ENCODE results near the gene FUT4. TPM values are rescaled to one million over a fixed set of nuclear protein-coding genes. Genes with fewer than 3 reads are reported as not detected.

The FUT4 gene
- total and polyA plus RNA-seq, 8 donors: 0.58 to 19.7 (median 4.5) TPM

DNA sequence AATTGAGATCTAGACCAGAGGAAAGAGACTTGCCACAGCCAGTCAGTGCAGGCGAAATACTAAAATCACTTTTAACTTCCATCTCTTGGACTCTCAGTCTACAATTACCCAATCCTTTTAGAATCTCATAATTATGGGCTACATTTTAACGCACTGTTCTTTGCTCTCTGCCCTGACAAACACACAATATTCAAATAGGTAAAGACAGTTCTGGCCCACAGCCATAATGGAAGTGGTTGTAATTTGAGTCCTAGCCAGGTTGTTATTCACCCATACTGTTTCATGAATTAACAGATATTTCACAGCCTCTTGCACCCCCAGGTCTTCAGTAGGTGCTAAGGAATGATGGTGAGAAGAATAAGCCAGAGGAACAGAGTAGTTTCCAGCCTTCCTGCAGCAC is 30.6 kb upstream of the FUT4 start:
- TF ChIP-seq EP300 (IDR thresholded peaks at IDR 0.05) (no peak), POLR2AphosphoS5 (IDR thresholded peaks at IDR 0.05) (no peak), CTCF (IDR thresholded peaks at IDR 0.05) (no peak), POLR2A (IDR thresholded peaks at IDR 0.05) (no peak)
- H3K27me3 ChIP-seq: peaks cover 0 to 6% (median 4%) of the 10 kb centered on the region in 3 donors
- intact Hi-C loops (cut with DNase I; ENCODE audit: low total_unique reads): no loop called here
- H3K9me3 ChIP-seq: no peaks in the 10 kb centered on the region
- H3K4me3 ChIP-seq: peak overlapping the region in 3 of 4 donors; percentile 58 to 75 (median 67)
- DNase-seq: peak in 1 of 2 donors; percentile 53
- WGBS, 5 donors: 24 to 37% (median 26%) methylated on average over 2 of the region's 2 CpGs
- H3K36me3 ChIP-seq: no peaks in the 10 kb centered on the region
- peaks cover 6 to 19% (median 15%) of the 10 kb centered on the region in 4 donors for H3K4me1 ChIP-seq
- no peak overlapping the region for H3K27ac ChIP-seq

GRCh38 chr11:94515398-94515797 is 28.3 kb upstream of the FUT4 start:
- TF ChIP-seq POLR2A (IDR thresholded peaks at IDR 0.05) (no peak), CTCF (IDR thresholded peaks at IDR 0.05) (no peak), EP300 (IDR thresholded peaks at IDR 0.05) (no peak), POLR2AphosphoS5 (IDR thresholded peaks at IDR 0.05) (no peak)
- no peak overlapping the region for H3K27ac ChIP-seq
- WGBS, 5 donors: 78 to 95% (median 85%) methylated on average over 2 of the region's 2 CpGs
- H3K4me1 ChIP-seq: peaks cover 6 to 27% (median 15%) of the 10 kb centered on the region in 4 donors
- intact Hi-C loops (cut with DNase I; ENCODE audit: low total_unique reads): loop anchor here (5.0 kb wide), 1 partner anchor 82 kb away; no protein-coding TSS in a partner anchor
- DNase-seq: no peak
- H3K36me3 ChIP-seq: no peaks in the 10 kb centered on the region
- peaks cover 0 to 6% (median 4%) of the 10 kb centered on the region in 3 donors for H3K27me3 ChIP-seq
- no peaks in the 10 kb centered on the region for H3K9me3 ChIP-seq
- no peak overlapping the region for H3K4me3 ChIP-seq

DNA sequence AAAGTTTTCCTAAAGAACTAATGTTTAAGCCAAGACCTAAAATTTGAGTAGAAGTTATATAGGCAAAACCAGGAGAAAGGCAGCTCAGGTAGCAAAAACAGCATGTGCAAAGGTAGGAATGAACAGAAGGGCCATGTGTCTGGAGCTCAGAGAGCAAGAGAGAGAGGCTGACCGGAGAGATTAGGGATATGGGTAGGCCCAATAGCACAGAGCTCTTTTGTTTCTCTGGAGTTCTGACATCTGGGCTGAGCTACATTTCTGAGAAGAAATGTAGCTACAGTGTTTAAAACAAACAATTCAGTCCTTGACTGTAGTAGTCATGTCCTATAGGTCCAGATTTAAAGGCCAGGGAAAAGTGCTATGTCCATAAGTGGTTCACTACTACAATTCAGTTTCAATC is 27.0 kb upstream of the FUT4 start:
- Histone ChIP-seq H3K27ac (no peak overlapping the region), H3K36me3 (no peaks in the 10 kb centered on the region), H3K4me3 (no peak overlapping the region), H3K9me3 (no peaks in the 10 kb centered on the region), H3K4me1 (peaks cover 5 to 25% (median 15%) of the 10 kb centered on the region in 4 donors), H3K27me3 (peaks cover 0 to 6% (median 0%) of the 10 kb centered on the region in 3 donors)
- DNase-seq: no peak
- no peak for TF ChIP-seq CTCF (IDR thresholded peaks at IDR 0.05)
- TF ChIP-seq POLR2A (IDR thresholded peaks at IDR 0.05): no peak
- no peak for TF ChIP-seq POLR2AphosphoS5 (IDR thresholded peaks at IDR 0.05)
- no peak for TF ChIP-seq EP300 (IDR thresholded peaks at IDR 0.05)
- intact Hi-C loops (cut with DNase I; ENCODE audit: low total_unique reads): loop anchor here (5.0 kb wide), 1 partner anchor 81 kb away; no protein-coding TSS in a partner anchor
- 4 to 35% (median 30%) methylated on average over 1 of the region's 1 CpG for WGBS, 5 donors

- no peaks in the 10 kb centered on the region for H3K9me3 ChIP-seq
- H3K4me3 ChIP-seq: no peak overlapping the region
- WGBS, 5 donors: 65 to 83% (median 75%) methylated on average over 4 of the region's 4 CpGs
- peaks cover 0 to 9% (median under 1%) of the 10 kb centered on the region in 4 donors for H3K4me1 ChIP-seq
- H3K27me3 ChIP-seq: no peaks in the 10 kb centered on the region
- TF ChIP-seq POLR2AphosphoS5 (IDR thresholded peaks at IDR 0.05) (no peak), CTCF (IDR thresholded peaks at IDR 0.05) (no peak), EP300 (IDR thresholded peaks at IDR 0.05) (no peak), POLR2A (IDR thresholded peaks at IDR 0.05) (no peak)
- intact Hi-C loops (cut with DNase I; ENCODE audit: low total_unique reads): loop anchor here (5.0 kb wide), 1 partner anchor 79 kb away; no protein-coding TSS in a partner anchor
- no peak for DNase-seq
- H3K27ac ChIP-seq: no peak overlapping the region
- H3K36me3 ChIP-seq: no peaks in the 10 kb centered on the region
These were observed 25.4 kb upstream of the FUT4 start for GRCh38 chr11:94518300-94518699.

Measured in stomach (tissue), 9 donors.